SK-N-SH (cell line): Measurements from ENCODE around the gene PES1. TPM values are rescaled to one million over a fixed set of nuclear protein-coding genes. Genes with fewer than 3 reads are reported as not detected.

Experiments used
- CTCF ChIA-PET: fragments of 300-600, 350-600 bp; formaldehyde crosslinking; extraction: SDS; loops from one replicate; lab custom pipeline; 2021; lab: Yijun Ruan, JAX
- POLR2A ChIA-PET: fragments of 350-600 bp; sonication (Branson Sonifier 250); formaldehyde crosslinking; extraction: SDS; loops from one replicate; lab custom pipeline; 2020; ENCODE audit warnings: antibody characterized with exemption, inconsistent platforms; lab: Yijun Ruan, JAX
- DNase-seq: peaks from one replicate; pipeline ENCODE4 v3.0.0; 2012
- H2AFZ ChIP-seq: fragments of 200-600 bp; sonication (generic); 2 replicates; pipeline ENCODE4 v1.8.1; 2016; ENCODE audit warnings: antibody characterized with exemption, mild to moderate bottlenecking, low read depth
- H3F3A ChIP-seq: fragments of 200-600 bp; sonication (generic); replicated peaks from 2 replicates; pipeline ENCODE3; 2016; ENCODE audit warnings: antibody characterized with exemption, mild to moderate bottlenecking; ENCODE audit not compliant: insufficient read depth
- H3K27ac ChIP-seq, 2 experiments: fragments of 200-500 bp in 1 of 2; fragments of 200-600 bp in 1 of 2; sonication (Bioruptor generic) in 1 of 2; sonication (generic), shearing (Covaris generic) in 1 of 2; 2 replicates each; pipeline versions ENCODE4 v1.5.1 to v1.6.1; 2014 to 2016; ENCODE audit warnings: low read depth in 2 of 2, inconsistent platforms in 1 of 2, low read length in 1 of 2, mild to moderate bottlenecking in 1 of 2, mixed read lengths in 1 of 2
- H3K27me3 ChIP-seq: fragments of 200-600 bp; sonication (generic), shearing (Covaris generic); 2 replicates; pipeline ENCODE4 v1.6.1; 2016; ENCODE audit warnings: mixed run types; ENCODE audit not compliant: insufficient read depth
- H3K36me3 ChIP-seq, 2 experiments: fragments of 200-500 bp in 1 of 2; fragments of 200-600 bp in 1 of 2; sonication (Bioruptor generic) in 1 of 2; sonication (generic) in 1 of 2; replicated peaks in 1 of 2; 2 replicates each; pipeline versions ENCODE3 to v1.5.1; 2014 to 2016; ENCODE audit warnings: low read length in 1 of 2, mild to moderate bottlenecking in 1 of 2; ENCODE audit not compliant: insufficient read depth in 2 of 2, control insufficient read depth in 1 of 2
- H3K4me1 ChIP-seq, 2 experiments: fragments of 200-500 bp in 1 of 2; fragments of 200-600 bp in 1 of 2; sonication (Bioruptor generic) in 1 of 2; sonication (generic), shearing (Covaris generic) in 1 of 2; 2 replicates each; pipeline versions ENCODE4 v1.5.1 to v1.6.1; 2014 to 2016; ENCODE audit warnings: low read depth in 1 of 2, low read length in 1 of 2, mixed run types in 1 of 2; ENCODE audit not compliant: insufficient read depth in 2 of 2, control insufficient read depth in 1 of 2
- H3K4me2 ChIP-seq: fragments of 200-600 bp; sonication (generic), shearing (Covaris generic); 2 replicates; pipeline ENCODE4 v1.6.1; 2017; ENCODE audit warnings: mixed run types
- H3K4me3 ChIP-seq, 2 experiments: fragments of 200-500 bp in 1 of 2; fragments of 200-600 bp in 1 of 2; sonication (Bioruptor generic) in 1 of 2; sonication (generic), shearing (Covaris generic) in 1 of 2; 2 replicates each; pipeline versions ENCODE4 v1.5.1 to v1.8.1; 2014 to 2016; ENCODE audit warnings: low read depth in 2 of 2, inconsistent platforms in 1 of 2, low read length in 1 of 2, mild to moderate bottlenecking in 1 of 2, mixed read lengths in 1 of 2, moderate library complexity in 1 of 2
- H3K79me2 ChIP-seq: fragments of 200-600 bp; sonication (generic); 2 replicates; pipeline ENCODE4 v1.8.1; 2017; ENCODE audit warnings: mild to moderate bottlenecking; ENCODE audit not compliant: insufficient read depth
- H3K9ac ChIP-seq: fragments of 200-600 bp; sonication (generic); 2 replicates; pipeline ENCODE4 v1.6.1; 2017; ENCODE audit warnings: mixed run types
- H3K9me2 ChIP-seq: fragments of 200-600 bp; sonication (generic); 2 replicates; pipeline ENCODE4 v1.6.1; 2017; ENCODE audit warnings: mixed run types
- H3K9me3 ChIP-seq: fragments of 200-600 bp; sonication (generic); 2 replicates; pipeline ENCODE4 v1.6.1; 2017; ENCODE audit warnings: mixed run types, mild to moderate bottlenecking, moderate library complexity
- H4K20me1 ChIP-seq: fragments of 200-600 bp; sonication (generic); 2 replicates; pipeline ENCODE4 v1.6.1; 2017; ENCODE audit warnings: mild to moderate bottlenecking, mixed run types; ENCODE audit not compliant: insufficient read depth
- EP300 ChIP-seq, 2 experiments: IDR thresholded peaks; 2 replicates each; pipeline versions ENCODE4 v1.4.0 to v1.6.1; 2012; ENCODE audit warnings: borderline replicate concordance in 1 of 2, low read depth in 1 of 2, low read length in 1 of 2
- GABPA ChIP-seq: IDR thresholded peaks from 2 replicates; pipeline ENCODE4 v1.4.0; 2012; ENCODE audit warnings: low read depth, mild to moderate bottlenecking
- IRF3 ChIP-seq: fragments of 150-350 bp; IDR thresholded peaks from 2 replicates; pipeline ENCODE4 v1.6.1; 2016; ENCODE audit warnings: mild to moderate bottlenecking, low read depth, low read length
- JUND ChIP-seq: IDR thresholded peaks from 2 replicates; pipeline ENCODE4 v1.4.0; 2012
- MXI1 ChIP-seq: IDR thresholded peaks from 2 replicates; pipeline ENCODE4 v1.6.1; 2012; ENCODE audit warnings: mild to moderate bottlenecking, low read depth, low read length, improper control_type of control experiment
- NFIC ChIP-seq: IDR thresholded peaks from 2 replicates; pipeline ENCODE4 v1.4.0; 2012; ENCODE audit warnings: borderline replicate concordance
- RCOR1 ChIP-seq: fragments of 150-350 bp; IDR thresholded peaks from 2 replicates; pipeline ENCODE4 v1.6.1; 2017; ENCODE audit warnings: antibody characterized with exemption, low read length
- REST ChIP-seq: IDR thresholded peaks from 2 replicates; pipeline ENCODE4 v1.6.1; 2012; ENCODE audit warnings: mild to moderate bottlenecking, low read depth, low read length, moderate library complexity
- RFX5 ChIP-seq: IDR thresholded peaks from 2 replicates; pipeline ENCODE4 v1.6.1; 2012; ENCODE audit warnings: mild to moderate bottlenecking, improper control_type of control experiment, low read length
- SMC3 ChIP-seq: IDR thresholded peaks from 2 replicates; pipeline ENCODE4 v1.6.1; 2012; ENCODE audit warnings: low read depth, low read length, improper control_type of control experiment
- TCF12 ChIP-seq: IDR thresholded peaks from 2 replicates; pipeline ENCODE4 v1.4.0; 2012
- YY1 ChIP-seq: IDR thresholded peaks from 2 replicates; pipeline ENCODE4 v1.4.0; 2012; ENCODE audit warnings: low read depth, mild to moderate bottlenecking
- ZBTB33 ChIP-seq: IDR thresholded peaks from 2 replicates; pipeline ENCODE4 v1.4.0; 2012; ENCODE audit warnings: low read depth, borderline replicate concordance
- WGBS: methylation state at CpG from one replicate; pipeline ENCODE4 v1.1.6; 2017; ENCODE audit warnings: low lambda C conversion rate; 5-methylcytosine and 5-hydroxymethylcytosine counted together
- polyA plus RNA-seq, 3 experiments: library from polyadenylated mRNA; depleted of rRNA; stranded (reverse); fragments of >200 nt; gene quantifications; 2 replicates each; pipeline ENCODE4 v1.2.3, GENCODE V29; 2012
- TF ChIP-seq, protein P1 (sequence below): IDR thresholded peaks from 2 replicates; pipeline ENCODE4 v1.4.0; 2012; ENCODE audit warnings: low read depth

Gene PES1
- polyA plus RNA-seq, 1 of the 3 experiments (the other 2 are of a cell fraction) = 109 TPM

- DNase-seq = no peak
- Histone ChIP-seq H3K4me3 (no peak overlapping the region), H4K20me1 (no peaks in the 10 kb centered on the region), H3K79me2 (no peaks in the 10 kb centered on the region), H3K4me2 (no peak overlapping the region), H3K36me3 (no peaks in the 10 kb centered on the region), H3K4me1 (peaks cover under 1 to 15% of the 10 kb centered on the region in 2 experiments; a peak in 2 of 4 replicates), H2AFZ (no peak overlapping the region), H3K27ac (no peak overlapping the region), H3F3A (no peaks in the 10 kb centered on the region), H3K9me3 (no peaks in the 10 kb centered on the region), H3K27me3 (no peaks in the 10 kb centered on the region; the same call in 1 of the 2 replicates), H3K9ac (no peak overlapping the region), H3K9me2 (no peaks in the 10 kb centered on the region)
- ChIA-PET POLR2A (no interaction called here), CTCF (no interaction called here)
- 69% methylated on average over 10 of the region's 10 CpGs for WGBS
- no peak for TF ChIP-seq IRF3
- TF ChIP-seq SMC3 = no peak
- no peak for TF ChIP-seq ZBTB33
- TF ChIP-seq GABPA = no peak
- no peak for TF ChIP-seq RCOR1
- TF ChIP-seq RFX5 = no peak
- TF ChIP-seq REST = no peak
- TF ChIP-seq, protein P1, sequence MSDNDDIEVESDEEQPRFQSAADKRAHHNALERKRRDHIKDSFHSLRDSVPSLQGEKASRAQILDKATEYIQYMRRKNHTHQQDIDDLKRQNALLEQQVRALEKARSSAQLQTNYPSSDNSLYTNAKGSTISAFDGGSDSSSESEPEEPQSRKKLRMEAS = no peak
- TF ChIP-seq NFIC = no peak
- no peak for TF ChIP-seq TCF12
- TF ChIP-seq JUND = no peak
- TF ChIP-seq MXI1 = no peak
- TF ChIP-seq EP300 (IDR thresholded peaks at IDR 0.05; ENCODE audit: borderline replicate concordance in 1 of 2, low read depth in 1 of 2, low read length in 1 of 2) = no peak
- no peak for TF ChIP-seq YY1
These were observed 22.0 kb downstream of the PES1 start for GRCh38 chr22:30569674-30570202.
